Osteoblast (primary cell): ENCODE results near the gene GIPC1. TPM values are rescaled to one million over a fixed set of nuclear protein-coding genes. Genes with fewer than 3 reads are reported as not detected.

Experiments
- DNase-seq: peaks from one replicate; pipeline ENCODE4 v3.0.0; 2011; ENCODE audit warnings: low spot score, mixed read lengths; ENCODE audit not compliant: insufficient read length; ENCODE audit errors: missing footprints
- H2AFZ ChIP-seq: 2 replicates; pipeline ENCODE4 v1.6.0; 2011; ENCODE audit warnings: mild to moderate bottlenecking, low read length
- H3K27ac ChIP-seq: 2 replicates; pipeline ENCODE4 v1.5.1; 2011; ENCODE audit warnings: mild to moderate bottlenecking, low read depth, low read length, moderate library complexity
- H3K27me3 ChIP-seq: 2 replicates; pipeline ENCODE4 v1.6.0; 2012; ENCODE audit warnings: mild to moderate bottlenecking, control low read depth, inconsistent platforms, low read length, moderate library complexity; ENCODE audit not compliant: insufficient read depth
- H3K36me3 ChIP-seq: 2 replicates; pipeline ENCODE4 v1.5.1; 2011; ENCODE audit warnings: mild to moderate bottlenecking, low read length, control low read depth, moderate library complexity; ENCODE audit not compliant: insufficient read depth
- H3K4me1 ChIP-seq: 2 replicates; pipeline ENCODE4 v1.5.1; 2011; ENCODE audit warnings: mild to moderate bottlenecking, low read length, control low read depth, moderate library complexity; ENCODE audit not compliant: insufficient read depth
- H3K4me2 ChIP-seq: 2 replicates; pipeline ENCODE4 v1.6.0; 2011; ENCODE audit warnings: mild to moderate bottlenecking, low read length; ENCODE audit not compliant: insufficient read depth
- H3K4me3 ChIP-seq: fragments of 200-600 bp; sonication (generic); 3 replicates; pipeline ENCODE4 v1.5.1; 2012; ENCODE audit warnings: mild to moderate bottlenecking, low read length, inconsistent platforms; ENCODE audit not compliant: insufficient read depth
- H3K79me2 ChIP-seq: 2 replicates; pipeline ENCODE4 v1.6.0; 2012; ENCODE audit warnings: mild to moderate bottlenecking, low read length, control low read depth, inconsistent platforms; ENCODE audit not compliant: insufficient read depth
- H3K9me3 ChIP-seq: 2 replicates; pipeline ENCODE4 v1.5.1; 2011; ENCODE audit warnings: low read depth, low read length, control low read depth
- H4K20me1 ChIP-seq: 2 replicates; pipeline ENCODE4 v1.6.0; 2012; ENCODE audit warnings: mild to moderate bottlenecking, low read length, control low read depth; ENCODE audit not compliant: insufficient read depth
- total RNA-seq: library from RNA; depleted of rRNA; stranded (reverse); fragments of >200 nt; gene quantifications from 2 replicates; pipeline ENCODE4 v1.2.3, GENCODE V29; 2012
- TF ChIP-seq, protein P1 (sequence below): IDR thresholded peaks from 2 replicates; pipeline ENCODE4 v1.5.1; 2011; ENCODE audit warnings: mild to moderate bottlenecking, low read depth, low read length, moderate library complexity; ENCODE audit errors: extremely low read depth

The GIPC1 gene
- total RNA-seq, 1 donor = 115 TPM

DNA sequence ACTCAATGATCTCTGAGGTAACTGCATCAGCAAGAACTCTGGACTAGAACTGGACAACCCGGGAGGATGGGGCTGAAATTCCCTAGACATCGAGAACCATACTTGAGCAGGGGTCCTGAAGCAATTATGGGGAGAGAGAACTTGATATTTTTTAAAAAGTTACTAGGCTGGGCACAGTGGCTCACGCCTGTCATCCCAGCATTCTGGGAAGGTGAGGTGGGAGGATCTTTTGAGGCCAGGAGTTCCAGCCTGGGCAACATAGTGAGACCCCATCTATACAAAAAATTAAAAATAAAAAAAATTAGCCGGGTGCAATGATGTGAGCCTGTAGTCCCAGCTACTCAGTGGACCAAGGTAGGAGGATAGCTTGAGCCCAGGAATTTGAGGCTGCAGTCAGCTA lies 24.6 kb upstream of the GIPC1 start:
- H3K36me3 ChIP-seq = peaks cover 8% of the 10 kb centered on the region
- no peaks in the 10 kb centered on the region for H3K27me3 ChIP-seq
- peaks cover 31% of the 10 kb centered on the region for H3K4me1 ChIP-seq
- no peak overlapping the region for H2AFZ ChIP-seq
- H4K20me1 ChIP-seq = peaks cover 16% of the 10 kb centered on the region
- H3K27ac ChIP-seq = peak overlapping the region; percentile 77
- no peak for DNase-seq
- no peak overlapping the region for H3K4me2 ChIP-seq
- peaks cover 25% of the 10 kb centered on the region for H3K79me2 ChIP-seq
- H3K4me3 ChIP-seq = no peak overlapping the region
- H3K9me3 ChIP-seq = no peaks in the 10 kb centered on the region
- TF ChIP-seq, protein P1, sequence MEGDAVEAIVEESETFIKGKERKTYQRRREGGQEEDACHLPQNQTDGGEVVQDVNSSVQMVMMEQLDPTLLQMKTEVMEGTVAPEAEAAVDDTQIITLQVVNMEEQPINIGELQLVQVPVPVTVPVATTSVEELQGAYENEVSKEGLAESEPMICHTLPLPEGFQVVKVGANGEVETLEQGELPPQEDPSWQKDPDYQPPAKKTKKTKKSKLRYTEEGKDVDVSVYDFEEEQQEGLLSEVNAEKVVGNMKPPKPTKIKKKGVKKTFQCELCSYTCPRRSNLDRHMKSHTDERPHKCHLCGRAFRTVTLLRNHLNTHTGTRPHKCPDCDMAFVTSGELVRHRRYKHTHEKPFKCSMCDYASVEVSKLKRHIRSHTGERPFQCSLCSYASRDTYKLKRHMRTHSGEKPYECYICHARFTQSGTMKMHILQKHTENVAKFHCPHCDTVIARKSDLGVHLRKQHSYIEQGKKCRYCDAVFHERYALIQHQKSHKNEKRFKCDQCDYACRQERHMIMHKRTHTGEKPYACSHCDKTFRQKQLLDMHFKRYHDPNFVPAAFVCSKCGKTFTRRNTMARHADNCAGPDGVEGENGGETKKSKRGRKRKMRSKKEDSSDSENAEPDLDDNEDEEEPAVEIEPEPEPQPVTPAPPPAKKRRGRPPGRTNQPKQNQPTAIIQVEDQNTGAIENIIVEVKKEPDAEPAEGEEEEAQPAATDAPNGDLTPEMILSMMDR = no peak

DNA sequence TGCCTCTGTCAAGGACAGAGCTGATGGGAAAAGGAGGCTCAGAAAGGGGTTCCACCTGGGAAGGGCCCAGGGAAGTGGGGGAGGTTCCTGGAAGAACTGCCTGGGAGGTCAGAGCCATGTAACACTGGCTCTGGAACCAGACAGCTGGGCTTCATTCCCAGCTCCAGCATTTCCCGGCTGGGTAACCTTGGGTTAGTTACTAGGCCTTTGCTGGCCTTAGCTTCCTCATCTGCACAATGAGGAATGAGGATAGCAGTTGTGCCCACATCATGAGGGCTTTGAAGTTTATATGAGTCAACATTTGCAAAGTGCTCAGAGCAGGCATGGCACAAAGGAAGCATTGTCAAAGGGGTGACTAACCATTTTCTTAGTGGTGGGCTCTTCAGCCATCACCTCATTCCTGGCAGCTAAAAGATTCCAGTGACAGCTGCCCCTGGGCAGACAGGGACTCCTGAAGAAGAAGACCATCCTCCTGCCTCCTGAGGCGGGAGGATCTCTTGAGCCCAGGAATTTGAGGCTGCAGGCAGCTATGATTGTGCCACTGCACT lies 24.0 kb upstream of the GIPC1 start:
- peaks cover 34% of the 10 kb centered on the region for H3K4me1 ChIP-seq
- no peaks in the 10 kb centered on the region for H3K9me3 ChIP-seq
- peaks cover 22% of the 10 kb centered on the region for H4K20me1 ChIP-seq
- H3K27me3 ChIP-seq = no peaks in the 10 kb centered on the region
- TF ChIP-seq, protein P1 = no peak
- DNase-seq = peak; percentile 87
- peaks cover 14% of the 10 kb centered on the region for H3K36me3 ChIP-seq
- H3K79me2 ChIP-seq = peaks cover 31% of the 10 kb centered on the region
- peak overlapping the region; percentile 44 for H3K4me2 ChIP-seq
- no peak overlapping the region for H2AFZ ChIP-seq
- H3K4me3 ChIP-seq = no peak overlapping the region
- peak overlapping the region; percentile 77 for H3K27ac ChIP-seq

DNA sequence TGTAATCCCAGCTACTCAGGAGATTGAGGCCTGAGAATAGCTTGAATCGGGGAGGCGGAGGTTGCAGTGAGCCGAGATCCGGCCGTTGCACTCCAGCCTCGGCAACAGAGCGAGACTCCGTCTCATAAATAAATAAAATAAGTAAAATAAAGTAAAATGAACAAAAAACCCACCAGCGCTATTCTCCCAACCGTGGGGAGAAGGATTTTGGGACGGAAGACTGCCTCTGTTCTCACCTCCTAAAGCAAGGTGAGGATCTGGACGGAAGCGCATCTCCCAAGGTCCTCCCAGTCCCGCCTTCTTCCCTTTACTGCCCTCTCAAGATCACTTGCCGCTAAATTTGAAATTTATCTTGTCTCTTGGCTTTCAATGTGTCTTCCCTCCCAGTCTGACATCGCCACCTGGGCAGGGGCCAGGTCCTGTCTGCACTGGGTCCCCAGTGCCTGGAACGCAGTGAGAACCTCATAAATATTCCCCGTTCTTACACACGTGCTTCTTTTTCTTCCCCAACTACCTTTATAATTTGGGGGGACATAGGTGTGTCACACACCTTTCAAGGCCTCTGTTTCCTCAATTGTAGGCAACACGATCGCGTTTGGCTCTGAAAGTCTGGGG lies 23.4 kb upstream of the GIPC1 start:
- no peaks in the 10 kb centered on the region for H3K9me3 ChIP-seq
- TF ChIP-seq, protein P1 = no peak
- peaks cover 20% of the 10 kb centered on the region for H3K36me3 ChIP-seq
- peaks cover 34% of the 10 kb centered on the region for H3K4me1 ChIP-seq
- H3K27ac ChIP-seq = peak overlapping the region; percentile 84
- H4K20me1 ChIP-seq = peaks cover 28% of the 10 kb centered on the region
- no peak overlapping the region for H2AFZ ChIP-seq
- H3K79me2 ChIP-seq = peaks cover 37% of the 10 kb centered on the region
- no peaks in the 10 kb centered on the region for H3K27me3 ChIP-seq
- H3K4me3 ChIP-seq = no peak overlapping the region
- DNase-seq = peak; percentile 58
- H3K4me2 ChIP-seq = peak overlapping the region; percentile 85

DNA sequence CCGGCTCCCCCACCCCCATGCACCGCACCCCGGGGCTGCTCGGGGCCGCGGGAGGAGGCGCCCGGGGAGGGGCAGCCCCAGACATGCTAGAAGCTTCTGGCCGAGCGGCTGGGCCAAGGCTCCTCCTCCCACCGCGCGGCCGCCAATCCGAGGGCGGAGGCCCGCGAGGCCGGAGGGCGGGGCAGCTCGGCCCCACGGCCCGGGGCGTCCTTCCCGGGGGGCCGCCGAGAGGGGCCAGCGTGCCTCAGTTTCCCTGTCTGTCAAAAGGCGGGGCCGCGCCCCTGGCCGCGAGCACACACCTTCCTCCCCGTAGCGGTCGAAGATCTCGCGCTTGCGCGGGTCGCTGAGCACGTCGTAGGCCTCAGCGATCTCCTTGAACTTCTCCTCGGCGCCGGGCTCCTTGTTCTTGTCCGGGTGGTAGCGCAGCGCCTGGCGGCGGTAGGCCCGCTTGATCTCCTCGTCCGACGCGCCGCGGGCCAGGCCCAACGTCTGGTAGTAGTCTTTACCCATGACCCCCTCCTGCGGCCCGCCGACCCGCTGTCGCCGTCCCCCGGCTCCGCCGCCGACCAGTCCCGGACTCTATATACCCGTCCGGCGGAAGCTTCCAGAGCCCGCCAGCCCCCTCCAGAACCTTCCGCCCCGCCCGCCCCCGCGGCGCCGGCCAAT lies 22.0 kb upstream of the GIPC1 start, which contains the start of gene DNAJB1:
Gene DNAJB1, minus strand, starts transcription at position 558 of the 666 bp plus-strand sequence. Its CDS starts 48 bp downstream, at position 510.
- TF ChIP-seq, protein P1 = no peak

More for the DNA sequence above, 22.0 kb upstream of the GIPC1 start, which contains the start of gene DNAJB1:
- Histone ChIP-seq H3K27me3 (no peaks in the 10 kb centered on the region), H2AFZ (peak within 1 kb of the TSS; percentile 91), H3K79me2 (peaks cover 40% of the 10 kb centered on the region), H3K27ac (peak within 1 kb of the TSS; percentile 94), H4K20me1 (peaks cover 29% of the 10 kb centered on the region), H3K36me3 (peaks cover 27% of the 10 kb centered on the region), H3K9me3 (no peaks in the 10 kb centered on the region), H3K4me1 (peaks cover 34% of the 10 kb centered on the region), H3K4me2 (peak within 1 kb of the TSS; percentile 92), H3K4me3 (peak within 1 kb of the TSS; percentile 93)
- DNase-seq = peak; percentile 99
